Left ventricle myocardium inferior (tissue), 1 donor: ENCODE data around the gene SETD3. TPM values are rescaled to one million over a fixed set of nuclear protein-coding genes. Genes with fewer than 3 reads are reported as not detected.

ENCODE experiments used
- DNase-seq: peaks from one replicate; pipeline ENCODE4 v3.0.0-alpha.2; 2020
- H3K27ac ChIP-seq: fragments of 200-600 bp; replicated peaks from 2 replicates; pipeline ENCODE4 v1.8.0; 2021
- H3K27me3 ChIP-seq: fragments of 200-600 bp; 2 replicates; pipeline ENCODE4 v1.8.0; 2021; ENCODE audit warnings: low read depth
- H3K36me3 ChIP-seq: fragments of 200-600 bp; 2 replicates; pipeline ENCODE4 v1.8.0; 2021
- H3K4me1 ChIP-seq: fragments of 200-600 bp; 2 replicates; pipeline ENCODE4 v1.8.0; 2021
- H3K4me3 ChIP-seq: fragments of 200-600 bp; 2 replicates; pipeline ENCODE4 v1.8.0; 2021; ENCODE audit warnings: mild to moderate bottlenecking, moderate library complexity
- H3K9me3 ChIP-seq: fragments of 200-600 bp; replicated peaks from 2 replicates; pipeline ENCODE4 v1.8.0; 2021
- CTCF ChIP-seq: fragments of 200-600 bp; IDR thresholded peaks from 2 replicates; pipeline ENCODE4 v1.8.0; 2021; ENCODE audit warnings: antibody characterized with exemption, mild to moderate bottlenecking, borderline replicate concordance
- intact Hi-C: fragments of 100-400 bp; cut with micrococcal nuclease; formaldehyde crosslinking; loops from one replicate; pipeline ENCODE4 v1.11.0; 2022
- total RNA-seq: library from RNA; stranded (reverse); fragmentation: NEBNext Ultra II Directional; extraction: Animal tissue kit (Norgen Biotek cat#: 25700); gene quantifications from one replicate; pipeline ENCODE4 v1.2.1, GENCODE V29; 2021
- donor health status: DM: no; HTN: yes; CAD: no; lungs with severe emphysema.

The SETD3 gene
- total RNA-seq, 1 donor from 2014 or later, result 101 TPM

GRCh38 chr14:99420711-99421110 lies 59.9 kb downstream of the SETD3 start:
- intact Hi-C loops, result no loop called here
- no peaks in the 10 kb centered on the region for H3K9me3 ChIP-seq
- DNase-seq, result no peak
- no peaks in the 10 kb centered on the region for H3K27me3 ChIP-seq
- TF ChIP-seq CTCF, result no peak
- no peak overlapping the region for H3K4me3 ChIP-seq
- H3K4me1 ChIP-seq, result peaks cover 23% of the 10 kb centered on the region
- no peak overlapping the region for H3K27ac ChIP-seq
- H3K36me3 ChIP-seq, result no peaks in the 10 kb centered on the region

- no peak for TF ChIP-seq CTCF
- no peak overlapping the region for H3K4me3 ChIP-seq
- intact Hi-C loops, result no loop called here
- H3K27me3 ChIP-seq, result no peaks in the 10 kb centered on the region
- peaks cover 21% of the 10 kb centered on the region for H3K4me1 ChIP-seq
- H3K9me3 ChIP-seq, result no peaks in the 10 kb centered on the region
- no peaks in the 10 kb centered on the region for H3K36me3 ChIP-seq
- no peak for DNase-seq
- H3K27ac ChIP-seq, result no peak overlapping the region
These were observed 60.8 kb downstream of the SETD3 start for GRCh38 chr14:99419905-99420304.

GRCh38 chr14:99418242-99418641 lies 62.4 kb downstream of the SETD3 start:
- TF ChIP-seq CTCF, result no peak
- Histone ChIP-seq H3K36me3 (peaks cover 7% of the 10 kb centered on the region), H3K4me1 (peaks cover 11% of the 10 kb centered on the region), H3K27me3 (no peaks in the 10 kb centered on the region), H3K9me3 (no peaks in the 10 kb centered on the region), H3K27ac (no peak overlapping the region), H3K4me3 (no peak overlapping the region)
- intact Hi-C loops, result no loop called here
- no peak for DNase-seq

GRCh38 chr14:99416909-99417308 lies 63.8 kb downstream of the SETD3 start:
- no peak for TF ChIP-seq CTCF
- Histone ChIP-seq H3K9me3 (no peaks in the 10 kb centered on the region), H3K4me3 (no peak overlapping the region), H3K4me1 (peaks cover 4% of the 10 kb centered on the region), H3K27ac (no peak overlapping the region), H3K36me3 (peaks cover 19% of the 10 kb centered on the region), H3K27me3 (no peaks in the 10 kb centered on the region)
- DNase-seq, result no peak
- intact Hi-C loops, result no loop called here

GRCh38 chr14:99415496-99416281 lies 65.0 kb downstream of the SETD3 start:
- H3K36me3 ChIP-seq, result peaks cover 26% of the 10 kb centered on the region
- H3K9me3 ChIP-seq, result no peaks in the 10 kb centered on the region
- no peaks in the 10 kb centered on the region for H3K27me3 ChIP-seq
- peaks cover 4% of the 10 kb centered on the region for H3K4me1 ChIP-seq
- no peak overlapping the region for H3K27ac ChIP-seq
- peak; percentile 91 for TF ChIP-seq CTCF
- no peak for DNase-seq
- intact Hi-C loops, result no loop called here
- no peak overlapping the region for H3K4me3 ChIP-seq
